ENCODE measurements around the gene DNAJC12. TPM values are rescaled to one million over a fixed set of nuclear protein-coding genes. Genes with fewer than 3 reads are reported as not detected.

DNAJC12 gene
- total RNA-seq, 1 experiment from 2014 or later = 15.5 TPM

DNA sequence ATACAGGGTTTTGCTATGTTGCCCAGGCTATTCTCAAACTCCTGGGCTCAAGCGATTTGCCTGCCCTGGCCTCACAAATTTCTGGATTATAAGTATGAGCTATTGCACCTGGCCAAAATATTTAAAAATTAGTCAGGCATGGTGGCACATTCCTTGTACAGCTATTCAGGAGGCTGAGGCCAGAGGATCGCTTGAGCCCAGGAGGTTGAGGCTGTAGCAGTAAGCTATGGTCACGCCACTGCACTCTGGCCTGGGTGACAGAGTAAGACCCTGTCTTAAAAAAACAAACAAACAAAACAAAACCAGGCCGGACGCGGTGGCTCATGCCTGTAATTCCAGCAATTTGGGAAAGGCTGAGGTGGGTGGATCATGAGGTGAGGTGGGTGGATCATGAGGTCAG is 32.0 kb upstream of the DNAJC12 start:
- Histone ChIP-seq H2AFZ (ENCODE audit: low read length) (no peak overlapping the region), H4K20me1 (ENCODE audit: low read length) (no peaks in the 10 kb centered on the region), H3K27me3 (ENCODE audit: low read length) (no peaks in the 10 kb centered on the region), H3K9ac (ENCODE audit: low read length) (no peak overlapping the region), H3K36me3 (ENCODE audit: low read depth, low read length) (no peaks in the 10 kb centered on the region), H3K27ac (ENCODE audit: low read length) (no peak overlapping the region), H3K4me1 (ENCODE audit: insufficient read depth, low read length) (no peaks in the 10 kb centered on the region), H3K4me2 (ENCODE audit: low read length) (no peak overlapping the region), H3F3A (ENCODE audit: low read length, unreplicated experiment) (no peaks in the 10 kb centered on the region), H3K9me3 (ENCODE audit: low read length) (no peaks in the 10 kb centered on the region), H3K4me3 (ENCODE audit: low read length) (no peak overlapping the region), H3K79me2 (ENCODE audit: low read length) (no peaks in the 10 kb centered on the region), H3K9me2 (replicated peaks; ENCODE audit: low read length) (no peaks in the 10 kb centered on the region)
- TF ChIP-seq EZH2 (IDR thresholded peaks at IDR 0.05; ENCODE audit: low read length, unreplicated experiment) = no peak
- no peak for TF ChIP-seq EZH2phosphoT487 (IDR thresholded peaks at IDR 0.05; ENCODE audit: borderline replicate concordance, low read length)
- TF ChIP-seq CTCF (conservative IDR thresholded peaks at IDR 0.05; ENCODE audit: low read depth, low read length) = no peak
- POLR2A ChIA-PET (ENCODE audit: unreplicated experiment) = no interaction called here
- DNase-seq = no peak
- CTCF ChIA-PET = no interaction called here
- intact Hi-C loops (cut with micrococcal nuclease) = no loop called here
- BruUV-seq (replicated peaks) = no TSS peak
- ATAC-seq = no peak

- no peak overlapping the region for H3K9ac ChIP-seq (ENCODE audit: low read length)
- no peak overlapping the region for H2AFZ ChIP-seq (ENCODE audit: low read length)
- DNase-seq (no peak), ATAC-seq (no peak)
- no TSS peak for BruUV-seq (replicated peaks)
- no peaks in the 10 kb centered on the region for H3K9me3 ChIP-seq (ENCODE audit: low read length)
- intact Hi-C loops (cut with micrococcal nuclease) = no loop called here
- H4K20me1 ChIP-seq (ENCODE audit: low read length) = no peaks in the 10 kb centered on the region
- H3K79me2 ChIP-seq (ENCODE audit: low read length) = no peaks in the 10 kb centered on the region
- H3K4me2 ChIP-seq (ENCODE audit: low read length) = no peak overlapping the region
- no peaks in the 10 kb centered on the region for H3K36me3 ChIP-seq (ENCODE audit: low read depth, low read length)
- TF ChIP-seq EZH2phosphoT487 (IDR thresholded peaks at IDR 0.05; ENCODE audit: borderline replicate concordance, low read length) (no peak), CTCF (conservative IDR thresholded peaks at IDR 0.05; ENCODE audit: low read depth, low read length) (no peak), EZH2 (IDR thresholded peaks at IDR 0.05; ENCODE audit: low read length, unreplicated experiment) (no peak)
- no peaks in the 10 kb centered on the region for H3K27me3 ChIP-seq (ENCODE audit: low read length)
- no peak overlapping the region for H3K4me3 ChIP-seq (ENCODE audit: low read length)
- H3K9me2 ChIP-seq (replicated peaks; ENCODE audit: low read length) = no peaks in the 10 kb centered on the region
- CTCF ChIA-PET = no interaction called here
- H3F3A ChIP-seq (ENCODE audit: low read length, unreplicated experiment) = no peaks in the 10 kb centered on the region
- no peaks in the 10 kb centered on the region for H3K4me1 ChIP-seq (ENCODE audit: insufficient read depth, low read length)
- no peak overlapping the region for H3K27ac ChIP-seq (ENCODE audit: low read length)
- POLR2A ChIA-PET (ENCODE audit: unreplicated experiment) = interaction anchor here (0.7 kb wide), 1 partner anchor 26 kb away, joined by 8 read pairs; no protein-coding TSS in a partner anchor
These were observed 30.1 kb upstream of the DNAJC12 start for GRCh38 chr10:67868132-67868531.

DNA sequence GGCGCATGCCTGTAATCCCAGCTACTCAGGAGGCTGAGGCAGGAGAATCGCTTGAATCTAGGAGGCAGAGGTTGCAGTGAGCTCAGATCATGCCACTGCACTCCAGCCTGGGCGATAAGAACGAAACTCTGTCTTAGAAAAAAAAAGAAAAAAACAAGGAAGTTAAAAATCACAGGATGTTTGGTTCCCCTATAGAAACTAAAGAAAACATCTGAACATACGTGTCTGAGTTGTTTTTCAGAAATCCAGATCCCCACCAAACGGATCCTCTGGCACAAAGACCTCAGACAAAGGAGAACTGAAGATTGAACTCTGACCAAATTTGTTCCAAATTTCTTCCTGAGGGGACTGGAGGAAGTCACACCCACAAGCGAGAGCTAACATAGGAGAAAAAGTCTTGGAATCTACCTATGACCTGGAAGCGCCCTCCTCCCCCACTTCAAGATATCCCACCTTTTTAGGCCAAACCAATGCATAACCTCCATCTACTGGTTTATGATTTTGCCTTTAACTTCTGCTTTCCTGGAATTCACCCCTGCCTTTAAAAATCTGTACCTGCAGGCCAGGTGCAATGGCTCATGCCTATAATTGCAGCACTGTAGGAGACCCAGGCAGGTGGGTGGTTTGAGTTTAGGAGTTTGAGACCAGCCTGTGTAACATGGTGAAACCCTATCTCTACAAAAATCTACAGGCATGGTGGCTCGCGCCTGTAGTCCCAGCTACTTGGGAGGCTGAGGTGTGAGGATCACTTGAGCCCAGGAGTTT is 26.8 kb upstream of the DNAJC12 start:
- Histone ChIP-seq H3K36me3 (ENCODE audit: low read depth, low read length) (no peaks in the 10 kb centered on the region), H3K27me3 (ENCODE audit: low read length) (no peaks in the 10 kb centered on the region), H3K9ac (ENCODE audit: low read length) (no peak overlapping the region), H3K9me3 (ENCODE audit: low read length) (no peaks in the 10 kb centered on the region), H2AFZ (ENCODE audit: low read length) (no peak overlapping the region), H3K27ac (ENCODE audit: low read length) (no peak overlapping the region), H3K79me2 (ENCODE audit: low read length) (no peaks in the 10 kb centered on the region), H3K4me2 (ENCODE audit: low read length) (no peak overlapping the region), H4K20me1 (ENCODE audit: low read length) (no peaks in the 10 kb centered on the region), H3K4me1 (ENCODE audit: insufficient read depth, low read length) (no peaks in the 10 kb centered on the region), H3K9me2 (replicated peaks; ENCODE audit: low read length) (no peaks in the 10 kb centered on the region), H3K4me3 (ENCODE audit: low read length) (no peak overlapping the region), H3F3A (ENCODE audit: low read length, unreplicated experiment) (no peaks in the 10 kb centered on the region)
- ChIA-PET CTCF (interaction anchor here (1.3 kb wide), 1 partner anchor 9 kb away, joined by 3 read pairs; no protein-coding TSS in a partner anchor), POLR2A (ENCODE audit: unreplicated experiment) (no interaction called here)
- intact Hi-C loops (cut with micrococcal nuclease) = no loop called here
- ATAC-seq (no peak), DNase-seq (no peak)
- no TSS peak for BruUV-seq (replicated peaks)
- TF ChIP-seq CTCF (conservative IDR thresholded peaks at IDR 0.05; ENCODE audit: low read depth, low read length) (no peak), EZH2 (IDR thresholded peaks at IDR 0.05; ENCODE audit: low read length, unreplicated experiment) (no peak), EZH2phosphoT487 (IDR thresholded peaks at IDR 0.05; ENCODE audit: borderline replicate concordance, low read length) (no peak)

All from PC-3 (cell line).